ENCODE measurements around the gene SHCBP1L. TPM values are rescaled to one million over a fixed set of nuclear protein-coding genes. Genes with fewer than 3 reads are reported as not detected.

The SHCBP1L gene
- total and polyA plus RNA-seq, 2 donors (not counting 1 experiment from before 2014, with no cell fraction given): not detected

GRCh38 chr1:182993746-182994145, 40.8 kb upstream of the SHCBP1L start:
- no peaks in the 10 kb centered on the region for H3K9me3 ChIP-seq (ENCODE audit: control insufficient read depth, insufficient read depth, low read depth, low read length)
- H3K4me2 ChIP-seq (ENCODE audit: extremely low read depth, insufficient read depth, low read length): no peak overlapping the region
- no peak for TF ChIP-seq EZH2 (IDR thresholded peaks at IDR 0.05; ENCODE audit: low read length, missing control alignments)
- TF ChIP-seq, protein P1, sequence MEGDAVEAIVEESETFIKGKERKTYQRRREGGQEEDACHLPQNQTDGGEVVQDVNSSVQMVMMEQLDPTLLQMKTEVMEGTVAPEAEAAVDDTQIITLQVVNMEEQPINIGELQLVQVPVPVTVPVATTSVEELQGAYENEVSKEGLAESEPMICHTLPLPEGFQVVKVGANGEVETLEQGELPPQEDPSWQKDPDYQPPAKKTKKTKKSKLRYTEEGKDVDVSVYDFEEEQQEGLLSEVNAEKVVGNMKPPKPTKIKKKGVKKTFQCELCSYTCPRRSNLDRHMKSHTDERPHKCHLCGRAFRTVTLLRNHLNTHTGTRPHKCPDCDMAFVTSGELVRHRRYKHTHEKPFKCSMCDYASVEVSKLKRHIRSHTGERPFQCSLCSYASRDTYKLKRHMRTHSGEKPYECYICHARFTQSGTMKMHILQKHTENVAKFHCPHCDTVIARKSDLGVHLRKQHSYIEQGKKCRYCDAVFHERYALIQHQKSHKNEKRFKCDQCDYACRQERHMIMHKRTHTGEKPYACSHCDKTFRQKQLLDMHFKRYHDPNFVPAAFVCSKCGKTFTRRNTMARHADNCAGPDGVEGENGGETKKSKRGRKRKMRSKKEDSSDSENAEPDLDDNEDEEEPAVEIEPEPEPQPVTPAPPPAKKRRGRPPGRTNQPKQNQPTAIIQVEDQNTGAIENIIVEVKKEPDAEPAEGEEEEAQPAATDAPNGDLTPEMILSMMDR (conservative IDR thresholded peaks at IDR 0.05 in 1 of 2, IDR thresholded peaks at IDR 0.05 in 1 of 2; ENCODE audit: low read depth in 1 of 2, low read length in 2 of 2): no peak
- no peak for DNase-seq (ENCODE audit: low read depth in 2 of 2)
- no peak overlapping the region for H2AFZ ChIP-seq (ENCODE audit: low read length)
- peaks cover 8% of the 10 kb centered on the region for H3K4me1 ChIP-seq (ENCODE audit: control insufficient read depth, extremely low read depth, insufficient read depth, low read length)
- no peak overlapping the region for H3K4me3 ChIP-seq (replicated peaks in 1 of 4; ENCODE audit: control extremely low read depth in 1 of 4, insufficient read depth in 1 of 4, low read depth in 3 of 4, low read length in 4 of 4)
- H3K36me3 ChIP-seq (ENCODE audit: control insufficient read depth, insufficient read depth, low read length): no peaks in the 10 kb centered on the region
- no peaks in the 10 kb centered on the region for H4K20me1 ChIP-seq (ENCODE audit: control insufficient read depth, extremely low read depth, insufficient read depth, low read length)
- no peaks in the 10 kb centered on the region for H3K27me3 ChIP-seq (ENCODE audit: control insufficient read depth, insufficient read depth, low read length)
- H3K27ac ChIP-seq (ENCODE audit: insufficient read depth, low read length): no peak overlapping the region
- H3K9ac ChIP-seq (ENCODE audit: insufficient read depth, low read length): no peak overlapping the region
- no peaks in the 10 kb centered on the region for H3K79me2 ChIP-seq (ENCODE audit: control insufficient read depth, insufficient read depth, low read length)

GRCh38 chr1:182990413-182991144, 37.6 kb upstream of the SHCBP1L start:
- TF ChIP-seq EZH2 (IDR thresholded peaks at IDR 0.05; ENCODE audit: low read length, missing control alignments): no peak
- TF ChIP-seq, protein P1 (conservative IDR thresholded peaks at IDR 0.05 in 1 of 2, IDR thresholded peaks at IDR 0.05 in 1 of 2; ENCODE audit: low read depth in 1 of 2, low read length in 2 of 2): no peak
- no peak overlapping the region for H3K27ac ChIP-seq (ENCODE audit: insufficient read depth, low read length)
- no peak overlapping the region for H3K9ac ChIP-seq (ENCODE audit: insufficient read depth, low read length)
- no peaks in the 10 kb centered on the region for H4K20me1 ChIP-seq (ENCODE audit: control insufficient read depth, extremely low read depth, insufficient read depth, low read length)
- H3K4me2 ChIP-seq (ENCODE audit: extremely low read depth, insufficient read depth, low read length): peak overlapping the region; percentile 39
- H2AFZ ChIP-seq (ENCODE audit: low read length): no peak overlapping the region
- H3K9me3 ChIP-seq (ENCODE audit: control insufficient read depth, insufficient read depth, low read depth, low read length): no peaks in the 10 kb centered on the region
- no peaks in the 10 kb centered on the region for H3K79me2 ChIP-seq (ENCODE audit: control insufficient read depth, insufficient read depth, low read length)
- peaks cover 8% of the 10 kb centered on the region for H3K4me1 ChIP-seq (ENCODE audit: control insufficient read depth, extremely low read depth, insufficient read depth, low read length)
- H3K4me3 ChIP-seq (replicated peaks in 1 of 4; ENCODE audit: control extremely low read depth in 1 of 4, insufficient read depth in 1 of 4, low read depth in 3 of 4, low read length in 4 of 4): no peak overlapping the region
- no peaks in the 10 kb centered on the region for H3K27me3 ChIP-seq (ENCODE audit: control insufficient read depth, insufficient read depth, low read length)
- H3K36me3 ChIP-seq (ENCODE audit: control insufficient read depth, insufficient read depth, low read length): no peaks in the 10 kb centered on the region
- peak; percentile 66 to 74 for DNase-seq (ENCODE audit: low read depth in 2 of 2)

DNA sequence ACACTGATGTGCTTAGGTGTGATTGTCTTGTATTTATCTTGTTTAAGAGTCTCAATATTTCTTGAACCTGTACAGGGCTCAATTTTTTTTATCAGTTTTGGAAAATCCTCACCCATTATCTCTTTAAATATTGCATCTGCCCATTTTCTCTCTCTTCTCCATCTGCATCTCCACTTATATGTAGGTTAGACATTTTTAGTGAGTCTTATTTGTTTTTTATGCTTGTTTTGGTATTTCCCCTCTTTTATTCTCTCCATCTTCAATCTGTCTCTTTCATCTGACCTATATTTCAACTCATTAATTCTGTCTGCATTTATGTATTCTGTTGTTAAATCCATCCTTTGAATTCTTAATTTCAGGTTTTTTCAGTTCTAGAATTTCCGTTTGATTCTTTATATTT, 32.9 kb upstream of the SHCBP1L start:
- DNase-seq (ENCODE audit: low read depth in 2 of 2): no peak
- H3K4me1 ChIP-seq (ENCODE audit: control insufficient read depth, extremely low read depth, insufficient read depth, low read length): peaks cover 8% of the 10 kb centered on the region
- no peak overlapping the region for H3K4me2 ChIP-seq (ENCODE audit: extremely low read depth, insufficient read depth, low read length)
- H4K20me1 ChIP-seq (ENCODE audit: control insufficient read depth, extremely low read depth, insufficient read depth, low read length): no peaks in the 10 kb centered on the region
- no peak for TF ChIP-seq EZH2 (IDR thresholded peaks at IDR 0.05; ENCODE audit: low read length, missing control alignments)
- TF ChIP-seq, protein P1 (conservative IDR thresholded peaks at IDR 0.05 in 1 of 2, IDR thresholded peaks at IDR 0.05 in 1 of 2; ENCODE audit: low read depth in 1 of 2, low read length in 2 of 2): no peak
- no peaks in the 10 kb centered on the region for H3K9me3 ChIP-seq (ENCODE audit: control insufficient read depth, insufficient read depth, low read depth, low read length)
- no peak overlapping the region for H3K9ac ChIP-seq (ENCODE audit: insufficient read depth, low read length)
- H3K27me3 ChIP-seq (ENCODE audit: control insufficient read depth, insufficient read depth, low read length): no peaks in the 10 kb centered on the region
- H3K4me3 ChIP-seq (replicated peaks in 1 of 4; ENCODE audit: control extremely low read depth in 1 of 4, insufficient read depth in 1 of 4, low read depth in 3 of 4, low read length in 4 of 4): no peak overlapping the region
- H2AFZ ChIP-seq (ENCODE audit: low read length): no peak overlapping the region
- H3K79me2 ChIP-seq (ENCODE audit: control insufficient read depth, insufficient read depth, low read length): no peaks in the 10 kb centered on the region
- H3K27ac ChIP-seq (ENCODE audit: insufficient read depth, low read length): no peak overlapping the region
- H3K36me3 ChIP-seq (ENCODE audit: control insufficient read depth, insufficient read depth, low read length): no peaks in the 10 kb centered on the region

Measured in fibroblast of lung (primary cell).